ENCODE data around the gene ARHGAP4.

DNA sequence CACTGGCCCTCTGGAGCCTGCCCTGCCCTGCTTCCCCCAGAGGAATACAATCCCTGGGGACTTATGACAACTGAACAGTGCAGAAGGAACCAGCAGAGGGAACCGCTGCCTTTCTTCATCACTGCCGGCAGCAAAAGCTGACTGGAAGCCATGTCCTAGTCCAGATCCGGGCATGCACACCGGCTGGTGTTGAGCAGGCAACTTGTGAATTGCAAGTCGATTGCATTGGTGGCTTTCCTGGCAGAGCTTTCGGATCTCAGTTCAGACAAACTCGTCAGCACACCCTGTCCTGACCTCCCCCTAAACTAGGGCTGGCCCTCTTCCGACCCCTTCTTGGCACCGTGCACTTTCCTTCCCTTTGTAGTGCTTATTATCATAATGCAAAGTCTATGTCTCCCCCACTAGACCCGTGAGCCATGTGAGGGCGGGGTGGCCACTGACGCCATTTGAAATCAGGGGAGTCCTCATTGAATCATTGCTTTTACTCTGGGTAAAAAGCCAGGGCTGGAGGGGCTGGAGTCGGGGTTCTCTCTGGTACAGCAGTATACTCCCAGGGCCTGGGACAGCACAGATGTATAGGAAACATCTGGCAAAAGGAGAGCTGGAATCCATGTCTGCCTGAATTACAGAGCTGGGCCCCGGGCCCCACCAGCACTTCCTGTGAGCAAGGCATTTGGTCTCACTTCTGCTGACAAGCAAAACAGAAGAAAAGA is 1.8 kb downstream of the ARHGAP4 start:
- TF ChIP-seq, protein P1, sequence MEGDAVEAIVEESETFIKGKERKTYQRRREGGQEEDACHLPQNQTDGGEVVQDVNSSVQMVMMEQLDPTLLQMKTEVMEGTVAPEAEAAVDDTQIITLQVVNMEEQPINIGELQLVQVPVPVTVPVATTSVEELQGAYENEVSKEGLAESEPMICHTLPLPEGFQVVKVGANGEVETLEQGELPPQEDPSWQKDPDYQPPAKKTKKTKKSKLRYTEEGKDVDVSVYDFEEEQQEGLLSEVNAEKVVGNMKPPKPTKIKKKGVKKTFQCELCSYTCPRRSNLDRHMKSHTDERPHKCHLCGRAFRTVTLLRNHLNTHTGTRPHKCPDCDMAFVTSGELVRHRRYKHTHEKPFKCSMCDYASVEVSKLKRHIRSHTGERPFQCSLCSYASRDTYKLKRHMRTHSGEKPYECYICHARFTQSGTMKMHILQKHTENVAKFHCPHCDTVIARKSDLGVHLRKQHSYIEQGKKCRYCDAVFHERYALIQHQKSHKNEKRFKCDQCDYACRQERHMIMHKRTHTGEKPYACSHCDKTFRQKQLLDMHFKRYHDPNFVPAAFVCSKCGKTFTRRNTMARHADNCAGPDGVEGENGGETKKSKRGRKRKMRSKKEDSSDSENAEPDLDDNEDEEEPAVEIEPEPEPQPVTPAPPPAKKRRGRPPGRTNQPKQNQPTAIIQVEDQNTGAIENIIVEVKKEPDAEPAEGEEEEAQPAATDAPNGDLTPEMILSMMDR (IDR thresholded peaks at IDR 0.05 in 8 of 11, conservative IDR thresholded peaks at IDR 0.05 in 3 of 11): peak in 8 of 11 experiments; percentile 27 to 59 (median 42)
- TF ChIP-seq POLR2AphosphoS5 (IDR thresholded peaks at IDR 0.05): peak; percentile 15 to 51 (median 50)
